Measurements from ENCODE around the gene TRMT13. TPM values are rescaled to one million over a fixed set of nuclear protein-coding genes. Genes with fewer than 3 reads are reported as not detected.

Gene TRMT13
- total RNA-seq, 1 donor from 2014 or later: 14.5 TPM

- no peak overlapping the region for H3K4me3 ChIP-seq
- DNase-seq (ENCODE audit: extremely low spot score in 2 of 2): no peak
- H3K4me1 ChIP-seq: peaks cover 1% of the 10 kb centered on the region
- H3K27me3 ChIP-seq: no peaks in the 10 kb centered on the region
- no peak overlapping the region for H3K27ac ChIP-seq
- peaks cover 0 to 92% of the 10 kb centered on the region in 2 donors for H3K36me3 ChIP-seq
- intact Hi-C loops (cut with DNase I): no loop called here
- TF ChIP-seq POLR2AphosphoS5 (IDR thresholded peaks at IDR 0.05; ENCODE audit: insufficient read depth in 1 of 2, low read depth in 1 of 2) (no peak), CTCF (IDR thresholded peaks at IDR 0.05) (no peak), POLR2A (IDR thresholded peaks at IDR 0.05) (no peak)
- H3K9me3 ChIP-seq: no peaks in the 10 kb centered on the region
These were observed 8.2 kb downstream of the TRMT13 start for GRCh38 chr1:100141192-100141591.

- Histone ChIP-seq H3K9me3 (no peaks in the 10 kb centered on the region), H3K4me3 (no peak overlapping the region), H3K27me3 (no peaks in the 10 kb centered on the region), H3K27ac (no peak overlapping the region), H3K4me1 (no peaks in the 10 kb centered on the region), H3K36me3 (peaks cover 0 to 96% of the 10 kb centered on the region in 2 donors)
- intact Hi-C loops (cut with DNase I): no loop called here
- TF ChIP-seq POLR2A (IDR thresholded peaks at IDR 0.05): no peak
- no peak for TF ChIP-seq CTCF (IDR thresholded peaks at IDR 0.05)
- TF ChIP-seq POLR2AphosphoS5 (IDR thresholded peaks at IDR 0.05; ENCODE audit: insufficient read depth in 1 of 2, low read depth in 1 of 2): no peak
- no peak for DNase-seq (ENCODE audit: extremely low spot score in 2 of 2)
These were observed 9.4 kb downstream of the TRMT13 start for GRCh38 chr1:100142343-100142742.

- H3K9me3 ChIP-seq: no peaks in the 10 kb centered on the region
- no peaks in the 10 kb centered on the region for H3K27me3 ChIP-seq
- TF ChIP-seq CTCF (IDR thresholded peaks at IDR 0.05) (no peak), POLR2AphosphoS5 (IDR thresholded peaks at IDR 0.05; ENCODE audit: insufficient read depth in 1 of 2, low read depth in 1 of 2) (no peak), POLR2A (IDR thresholded peaks at IDR 0.05) (no peak)
- DNase-seq (ENCODE audit: extremely low spot score in 2 of 2): no peak
- intact Hi-C loops (cut with DNase I): no loop called here
- H3K36me3 ChIP-seq: peaks cover 0 to 77% of the 10 kb centered on the region in 2 donors
- H3K27ac ChIP-seq: no peak overlapping the region
- H3K4me1 ChIP-seq: no peaks in the 10 kb centered on the region
- H3K4me3 ChIP-seq: no peak overlapping the region
These were observed 12.2 kb downstream of the TRMT13 start for GRCh38 chr1:100145116-100145515.

GRCh38 chr1:100146958-100147357 lies 14.0 kb downstream of the TRMT13 start:
- Histone ChIP-seq H3K36me3 (peaks cover 0 to 65% of the 10 kb centered on the region in 2 donors), H3K4me1 (no peaks in the 10 kb centered on the region), H3K9me3 (no peaks in the 10 kb centered on the region), H3K4me3 (no peak overlapping the region), H3K27me3 (no peaks in the 10 kb centered on the region), H3K27ac (no peak overlapping the region)
- TF ChIP-seq POLR2AphosphoS5 (IDR thresholded peaks at IDR 0.05; ENCODE audit: insufficient read depth in 1 of 2, low read depth in 1 of 2) (no peak), CTCF (IDR thresholded peaks at IDR 0.05) (no peak), POLR2A (IDR thresholded peaks at IDR 0.05) (no peak)
- intact Hi-C loops (cut with DNase I): no loop called here
- DNase-seq (ENCODE audit: extremely low spot score in 2 of 2): no peak

GRCh38 chr1:100147875-100148274 lies 14.9 kb downstream of the TRMT13 start:
- intact Hi-C loops (cut with DNase I): no loop called here
- H3K36me3 ChIP-seq: peaks cover 0 to 57% of the 10 kb centered on the region in 2 donors
- TF ChIP-seq POLR2A (IDR thresholded peaks at IDR 0.05) (no peak), POLR2AphosphoS5 (IDR thresholded peaks at IDR 0.05; ENCODE audit: insufficient read depth in 1 of 2, low read depth in 1 of 2) (no peak), CTCF (IDR thresholded peaks at IDR 0.05) (no peak)

More at GRCh38 chr1:100147875-100148274, 14.9 kb downstream of the TRMT13 start:
- Histone ChIP-seq H3K4me3 (no peak overlapping the region), H3K27ac (no peak overlapping the region), H3K9me3 (no peaks in the 10 kb centered on the region), H3K27me3 (no peaks in the 10 kb centered on the region), H3K4me1 (no peaks in the 10 kb centered on the region)
- DNase-seq (ENCODE audit: extremely low spot score in 2 of 2): no peak
